Activated T-helper 1 cell treated with Interleukin-2 at 50 U/mL for 16 hours (primary cell): ENCODE data around the gene DLX6.
"Not testable (repeated sequence)": the region's sequence is repeated elsewhere in the genome, so short reads cannot be mapped to it uniquely, and the experiment has no call there.

Experiments
- DNase-seq: peaks from one replicate; pipeline ENCODE4 v3.0.0-alpha.2; 2020; ENCODE audit warnings: low read depth

The DLX6 gene

DNA sequence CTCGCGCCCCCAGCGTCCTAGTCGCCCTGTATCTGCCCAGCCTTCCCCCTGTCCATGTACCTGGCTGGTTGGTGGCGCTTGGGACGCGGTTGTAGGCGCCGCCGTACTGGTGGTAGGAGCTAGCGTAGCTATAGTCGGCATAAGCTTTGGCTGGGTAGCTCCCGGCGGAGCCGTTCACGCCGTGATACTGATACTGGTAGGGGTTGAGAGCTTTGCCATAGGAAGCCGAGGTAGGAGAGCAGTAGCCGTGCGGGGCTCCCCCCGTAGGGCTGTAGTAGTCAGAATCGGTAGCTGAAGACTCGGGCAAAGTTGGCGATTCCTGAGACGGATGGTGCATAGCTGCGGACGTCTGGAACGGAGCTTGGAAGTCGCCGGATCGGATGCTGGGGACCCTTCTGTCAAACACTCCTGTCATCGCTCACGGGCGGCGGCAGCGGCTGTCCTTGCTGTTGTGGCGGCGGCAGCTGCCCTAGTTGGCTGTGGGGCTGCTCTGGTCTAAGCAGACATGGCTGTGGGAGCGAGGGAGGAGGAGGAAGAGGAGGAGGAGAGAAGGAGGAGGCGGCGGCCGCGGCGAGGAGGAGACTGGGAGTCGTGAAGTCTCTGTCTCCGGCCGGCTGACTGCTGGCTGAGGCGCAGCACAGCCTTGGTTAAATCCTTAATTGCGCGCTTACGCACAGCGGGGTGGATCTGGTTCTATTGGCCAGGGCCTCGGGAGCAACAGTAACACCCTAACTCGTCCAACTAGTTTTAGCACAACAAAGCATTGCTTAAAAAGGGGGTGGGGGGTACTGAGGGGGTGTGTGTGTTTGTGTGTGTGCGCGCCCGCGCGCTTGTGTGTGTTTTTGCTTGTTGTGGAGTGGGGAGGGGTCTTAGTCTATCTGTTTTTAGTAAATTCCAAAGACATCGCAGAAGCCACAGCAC is 19.1 kb downstream of the DLX6 start, which contains the start of gene DLX5:
DLX5 (minus strand) TSS at position 623 of the 921 bp plus-strand sequence; CDS start at position 415, 208 bp downstream.
- no peak for DNase-seq

DNA sequence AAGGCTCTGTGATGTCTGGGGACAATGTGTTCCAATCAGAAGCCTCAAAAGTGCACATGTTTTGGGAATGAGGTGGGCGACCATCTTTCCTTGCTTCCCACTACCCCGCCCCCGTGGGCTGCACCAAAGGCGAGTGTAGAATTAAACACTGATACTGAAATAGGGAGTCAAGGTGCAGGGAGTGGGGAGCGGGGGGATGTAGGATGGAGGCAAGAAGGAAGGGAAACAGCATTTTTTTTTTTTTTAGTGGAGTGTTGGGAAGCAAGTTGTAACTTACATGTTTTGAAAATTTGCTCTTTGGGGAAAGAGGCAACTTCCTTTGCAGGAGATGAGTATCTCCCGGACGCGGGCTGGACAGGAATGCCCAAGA is 19.8 kb downstream of the DLX6 start:
- DNase-seq = no peak

DNA sequence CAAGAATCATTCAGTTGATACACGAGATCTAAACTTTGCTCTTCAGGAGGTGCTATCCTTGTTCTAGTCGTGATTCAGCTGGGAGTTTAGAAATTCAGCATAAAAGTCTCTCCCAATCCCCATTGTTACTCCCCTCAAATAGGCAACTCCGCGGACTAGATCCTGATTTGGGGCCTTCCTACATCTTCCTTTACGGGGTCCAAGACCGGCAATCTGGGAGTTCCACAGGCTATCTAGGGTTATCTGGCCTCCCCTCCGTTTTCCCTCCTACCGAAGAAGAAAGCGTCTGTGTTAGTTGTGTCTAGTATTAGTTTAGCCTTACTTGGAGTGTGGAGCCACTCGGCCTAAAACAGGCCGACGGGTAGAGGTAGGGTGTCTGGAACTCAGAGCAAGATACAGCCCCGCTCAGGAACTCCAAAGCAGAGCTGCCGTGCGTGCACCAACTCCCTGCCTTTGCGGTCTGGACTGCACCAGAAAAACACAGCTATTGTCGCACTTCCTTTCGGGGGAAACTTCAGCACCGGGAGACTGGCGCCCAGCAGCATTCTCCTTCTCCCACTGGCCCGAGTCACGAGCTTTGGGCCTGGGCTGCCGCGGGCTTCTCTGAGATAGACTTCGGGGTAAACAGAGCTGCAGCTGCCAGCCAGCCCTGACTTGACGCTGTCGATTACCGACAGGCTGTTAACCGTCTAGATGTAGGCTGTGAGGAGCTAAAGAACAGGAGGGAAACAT is 20.8 kb downstream of the DLX6 start:
- no peak for DNase-seq

GRCh38 chr7:97026715-97027426 is 21.5 kb downstream of the DLX6 start:
- no peak for DNase-seq

DNA sequence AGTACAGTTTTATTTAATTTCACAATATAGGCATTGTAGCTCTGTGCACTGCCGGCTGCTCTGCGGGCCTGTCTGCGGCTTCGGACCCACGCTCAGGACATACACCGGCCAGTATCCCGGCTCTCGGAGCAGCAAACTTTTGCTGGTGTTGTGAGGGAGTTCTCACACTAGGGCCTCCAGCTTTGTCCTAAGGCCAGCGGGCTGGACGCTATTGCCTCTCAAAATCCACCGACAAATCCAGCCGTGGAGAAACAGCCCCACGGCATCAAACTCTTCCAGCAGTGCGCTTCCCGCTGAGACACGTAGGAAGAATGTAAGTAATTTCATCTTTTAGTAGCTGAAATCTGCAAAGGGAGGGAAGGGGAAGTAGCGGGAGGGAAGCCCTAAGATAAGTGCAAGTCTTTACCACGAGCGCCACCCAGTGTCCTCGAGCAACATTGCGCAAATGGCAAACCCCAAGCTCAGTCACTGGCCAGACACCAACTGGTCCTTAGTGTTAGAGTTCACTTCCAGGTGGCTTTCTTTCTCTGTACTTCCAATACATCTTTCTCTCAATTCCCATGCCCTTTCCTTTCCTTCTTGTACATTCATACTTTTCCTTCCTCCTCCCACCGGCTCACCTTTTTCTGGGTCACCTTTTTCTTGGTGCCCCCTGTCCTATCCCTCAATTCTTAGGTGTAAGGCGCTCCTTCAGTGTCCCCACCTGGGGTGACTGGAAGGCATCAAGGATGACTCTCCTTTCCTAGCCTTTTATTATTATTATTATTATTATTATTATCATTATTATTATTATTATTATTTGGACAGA is 22.3 kb downstream of the DLX6 start:
- DNase-seq = peak; percentile 33

GRCh38 chr7:97034213-97034852 is 29.0 kb downstream of the DLX6 start:
- not testable (repeated sequence) for DNase-seq

GRCh38 chr7:97039374-97040065 is 34.2 kb downstream of the DLX6 start:
- no peak for DNase-seq

DNA sequence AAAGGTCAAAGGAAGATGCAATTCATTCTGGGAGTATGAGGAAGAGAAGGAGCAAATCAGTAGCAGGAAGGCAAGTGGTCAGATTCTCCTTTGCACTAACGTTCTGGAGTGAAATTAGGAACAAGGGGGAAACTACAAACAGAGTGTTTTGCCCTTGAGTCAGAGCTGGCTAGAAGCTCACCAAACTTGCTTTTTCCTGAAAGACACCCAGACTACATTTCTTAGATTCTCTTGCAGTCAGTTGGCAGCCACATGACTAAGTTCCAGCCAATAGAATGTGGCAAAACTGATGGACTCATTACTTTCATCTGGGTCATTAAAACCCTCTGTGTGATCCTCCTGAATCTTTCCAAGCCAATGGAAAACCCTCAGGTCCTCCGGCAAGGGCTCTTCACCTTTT is 37.9 kb downstream of the DLX6 start:
- DNase-seq = no peak
